Stimulated activated CD4-positive, alpha-beta T cell treated with anti-CD3 and anti-CD28 coated beads, Interleukin-15, amount 100 ng/mL, for 48 hours (primary cell): ENCODE data around the gene MYOG.

Experiments used
- DNase-seq, 2 donors: peaks; one replicate each; pipeline ENCODE4 v3.0.0-alpha.2; 2020; ENCODE audit warnings: low read depth in 2 of 2

Gene MYOG

GRCh38 chr1:203046984-203047630 lies 38.7 kb downstream of the MYOG start:
- DNase-seq, result no peak

GRCh38 chr1:203045821-203046594 lies 39.8 kb downstream of the MYOG start:
- no peak for DNase-seq

- no peak for DNase-seq
These were observed 40.5 kb downstream of the MYOG start for GRCh38 chr1:203045336-203045735.

- no peak for DNase-seq
These were observed 41.1 kb downstream of the MYOG start for GRCh38 chr1:203044546-203045250.

- DNase-seq, result no peak
These were observed 41.8 kb downstream of the MYOG start for GRCh38 chr1:203043830-203044545.

GRCh38 chr1:203041351-203041932 lies 44.4 kb downstream of the MYOG start:
- no peak for DNase-seq

- DNase-seq, result no peak
These were observed 45.1 kb downstream of the MYOG start for GRCh38 chr1:203040513-203041275.

- no peak for DNase-seq
These were observed 46.0 kb downstream of the MYOG start for GRCh38 chr1:203039609-203040512.

- peak; percentile 36 to 50 for DNase-seq
These were observed 46.8 kb downstream of the MYOG start for GRCh38 chr1:203038891-203039608.

GRCh38 chr1:203038217-203038741 lies 47.5 kb downstream of the MYOG start:
- DNase-seq, result no peak

- DNase-seq, result no peak
These were observed 48.2 kb downstream of the MYOG start for GRCh38 chr1:203037509-203038190.

GRCh38 chr1:203036537-203036936 lies 49.3 kb downstream of the MYOG start:
- no peak for DNase-seq

- DNase-seq, result no peak
These were observed 49.7 kb downstream of the MYOG start for GRCh38 chr1:203036135-203036534.

GRCh38 chr1:203035111-203036000 lies 50.5 kb downstream of the MYOG start:
- no peak for DNase-seq

GRCh38 chr1:203034422-203035110 lies 51.2 kb downstream of the MYOG start:
- DNase-seq, result no peak

- DNase-seq, result no peak
These were observed 51.9 kb downstream of the MYOG start for GRCh38 chr1:203033917-203034316.

- DNase-seq, result no peak
These were observed 52.5 kb downstream of the MYOG start for GRCh38 chr1:203033287-203033686.
